ENCODE data around the gene CDK5RAP3. TPM values are rescaled to one million over a fixed set of nuclear protein-coding genes. Genes with fewer than 3 reads are reported as not detected.

CDK5RAP3 gene
- polyA plus RNA-seq, 2 of the 4 experiments (the other 2 are of a cell fraction), result 124 to 165 TPM

DNA sequence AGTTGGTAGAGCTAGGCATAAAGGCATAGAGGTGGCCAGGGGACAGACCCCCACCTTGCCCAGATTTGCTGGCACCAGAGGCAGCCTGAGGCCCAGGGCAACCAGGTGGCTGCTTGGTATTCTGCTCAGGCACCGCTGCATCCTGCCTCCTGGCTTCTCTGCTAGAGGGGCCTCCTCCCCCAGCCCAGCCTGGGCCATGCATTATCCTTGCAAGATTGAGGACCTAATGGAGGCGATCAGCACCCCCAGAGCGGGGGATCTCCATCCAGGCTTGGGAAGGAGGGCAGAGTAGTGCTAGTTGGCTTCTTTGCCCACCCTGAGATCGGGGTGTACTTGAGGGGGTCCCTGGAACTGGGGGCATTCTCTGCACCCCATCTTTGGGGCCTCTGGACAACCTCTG lies 23.8 kb downstream of the CDK5RAP3 start:
- TF ChIP-seq HOXB13 (CRISPR knock-in tag; IDR thresholded peaks at IDR 0.05; ENCODE audit: low read depth) (no peak), SREBF2 (IDR thresholded peaks at IDR 0.05) (no peak), MAFK (IDR thresholded peaks at IDR 0.05; ENCODE audit: partially characterized antibody) (no peak), FOSB (CRISPR knock-in tag; IDR thresholded peaks at IDR 0.05) (no peak), NFE2L2 (conservative IDR thresholded peaks at IDR 0.05; ENCODE audit: low read length) (no peak), SMC3 (IDR thresholded peaks at IDR 0.05) (no peak), ZNF302 (CRISPR knock-in tag; IDR thresholded peaks at IDR 0.05) (no peak), HOXB5 (CRISPR knock-in tag; IDR thresholded peaks at IDR 0.05) (no peak), JUN (IDR thresholded peaks at IDR 0.05) (no peak), TFCP2L1 (CRISPR knock-in tag; IDR thresholded peaks at IDR 0.05) (no peak), ZC3H11A (IDR thresholded peaks at IDR 0.05) (no peak), FOXS1 (CRISPR knock-in tag; IDR thresholded peaks at IDR 0.05) (no peak)
- TF ChIP-seq, protein P1, sequence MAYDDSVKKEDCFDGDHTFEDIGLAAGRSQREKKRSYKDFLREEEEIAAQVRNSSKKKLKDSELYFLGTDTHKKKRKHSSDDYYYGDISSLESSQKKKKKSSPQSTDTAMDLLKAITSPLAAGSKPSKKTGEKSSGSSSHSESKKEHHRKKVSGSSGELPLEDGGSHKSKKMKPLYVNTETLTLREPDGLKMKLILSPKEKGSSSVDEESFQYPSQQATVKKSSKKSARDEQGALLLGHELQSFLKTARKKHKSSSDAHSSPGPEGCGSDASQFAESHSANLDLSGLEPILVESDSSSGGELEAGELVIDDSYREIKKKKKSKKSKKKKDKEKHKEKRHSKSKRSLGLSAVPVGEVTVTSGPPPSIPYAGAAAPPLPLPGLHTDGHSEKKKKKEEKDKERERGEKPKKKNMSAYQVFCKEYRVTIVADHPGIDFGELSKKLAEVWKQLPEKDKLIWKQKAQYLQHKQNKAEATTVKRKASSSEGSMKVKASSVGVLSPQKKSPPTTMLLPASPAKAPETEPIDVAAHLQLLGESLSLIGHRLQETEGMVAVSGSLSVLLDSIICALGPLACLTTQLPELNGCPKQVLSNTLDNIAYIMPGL (CRISPR knock-in tag; IDR thresholded peaks at IDR 0.05; ENCODE audit: borderline replicate concordance), result no peak
- TF ChIP-seq, protein P2, sequence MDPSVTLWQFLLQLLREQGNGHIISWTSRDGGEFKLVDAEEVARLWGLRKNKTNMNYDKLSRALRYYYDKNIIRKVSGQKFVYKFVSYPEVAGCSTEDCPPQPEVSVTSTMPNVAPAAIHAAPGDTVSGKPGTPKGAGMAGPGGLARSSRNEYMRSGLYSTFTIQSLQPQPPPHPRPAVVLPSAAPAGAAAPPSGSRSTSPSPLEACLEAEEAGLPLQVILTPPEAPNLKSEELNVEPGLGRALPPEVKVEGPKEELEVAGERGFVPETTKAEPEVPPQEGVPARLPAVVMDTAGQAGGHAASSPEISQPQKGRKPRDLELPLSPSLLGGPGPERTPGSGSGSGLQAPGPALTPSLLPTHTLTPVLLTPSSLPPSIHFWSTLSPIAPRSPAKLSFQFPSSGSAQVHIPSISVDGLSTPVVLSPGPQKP (IDR thresholded peaks at IDR 0.05; ENCODE audit: low read depth, low read length), result no peak
- TF ChIP-seq, protein P3, sequence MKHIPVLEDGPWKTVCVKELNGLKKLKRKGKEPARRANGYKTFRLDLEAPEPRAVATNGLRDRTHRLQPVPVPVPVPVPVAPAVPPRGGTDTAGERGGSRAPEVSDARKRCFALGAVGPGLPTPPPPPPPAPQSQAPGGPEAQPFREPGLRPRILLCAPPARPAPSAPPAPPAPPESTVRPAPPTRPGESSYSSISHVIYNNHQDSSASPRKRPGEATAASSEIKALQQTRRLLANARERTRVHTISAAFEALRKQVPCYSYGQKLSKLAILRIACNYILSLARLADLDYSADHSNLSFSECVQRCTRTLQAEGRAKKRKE (CRISPR knock-in tag; IDR thresholded peaks at IDR 0.05; ENCODE audit: low read depth), result no peak
- no peak for FAIRE-seq
- DNase-seq (ENCODE audit: low read depth in 1 of 2, low spot score in 1 of 2), result no peak
- H3K9me3 ChIP-seq, result no peaks in the 10 kb centered on the region
- POLR2A ChIA-PET, result no interaction called here
- H3K4me3 ChIP-seq, result no peak overlapping the region
- 58% methylated on average over 4 of the region's 4 CpGs for WGBS (ENCODE audit: missing lambda C conversion rate)
- CTCF ChIA-PET, result interaction anchor here (0.6 to 15.9 kb wide), 13 partner anchors 9 to 103 kb away, joined by 3 to 174 read pairs (median 6); partner anchors contain the start of gene CDK5RAP3
- peak in 1 of 2 experiments; percentile 16; a peak in 3 of 6 replicates for ATAC-seq
- no peak overlapping the region for H3K4me2 ChIP-seq
- no peaks in the 10 kb centered on the region for H3K4me1 ChIP-seq
- H3K27ac ChIP-seq, result no peak overlapping the region

DNA sequence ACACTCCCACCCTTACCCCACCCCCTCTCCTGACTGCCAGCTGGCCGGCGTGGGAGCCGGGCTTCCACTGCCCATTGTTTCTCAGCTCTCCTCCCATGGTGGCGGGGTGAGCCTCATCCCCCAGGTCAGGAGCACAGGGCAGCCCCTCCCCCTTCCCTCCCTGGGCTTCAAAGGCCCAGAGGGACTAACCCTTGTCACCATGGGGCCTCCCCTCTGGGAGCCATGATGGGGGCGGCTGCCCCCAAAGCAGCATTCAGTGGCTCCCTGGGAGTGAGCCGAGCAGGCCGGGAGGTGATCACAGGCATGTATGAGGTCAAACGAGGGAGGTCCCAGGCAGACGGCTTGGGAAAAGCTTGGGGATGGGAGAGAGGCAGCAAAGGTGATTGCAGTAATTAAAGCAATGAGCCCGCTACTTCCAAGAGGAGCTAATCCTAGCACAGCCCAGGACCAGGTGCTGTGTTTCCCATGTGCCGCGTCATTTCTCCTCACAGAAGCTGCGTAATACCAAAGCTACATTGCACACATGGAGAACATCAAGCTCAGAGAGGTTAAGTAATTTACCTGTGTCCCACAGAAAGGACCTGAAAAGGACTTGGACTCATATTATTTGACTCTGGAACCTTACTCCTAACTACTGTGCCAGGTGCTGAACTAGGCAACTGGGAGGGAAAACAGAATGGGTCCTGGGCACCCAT lies 24.5 kb downstream of the CDK5RAP3 start:
- POLR2A ChIA-PET, result interaction anchor here (0.6 kb wide), 1 partner anchor 25 kb away, joined by 3 read pairs; no protein-coding TSS in a partner anchor
- CTCF ChIA-PET, result interaction anchor here (0.6 to 15.9 kb wide), 12 partner anchors 8 to 266 kb away, joined by 3 to 174 read pairs (median 5); partner anchors contain the start of gene CDK5RAP3
- Histone ChIP-seq H3K4me1 (no peaks in the 10 kb centered on the region), H3K4me3 (no peak overlapping the region), H3K9me3 (no peaks in the 10 kb centered on the region), H3K27ac (no peak overlapping the region), H3K4me2 (no peak overlapping the region)
- FAIRE-seq, result no peak
- no peak for TF ChIP-seq KDM5A (IDR thresholded peaks at IDR 0.05)
- no peak for TF ChIP-seq FOSL2 (IDR thresholded peaks at IDR 0.05)
- no peak for TF ChIP-seq FOSL2 (CRISPR knock-in tag; IDR thresholded peaks at IDR 0.05)
- no peak for TF ChIP-seq CBX2 (IDR thresholded peaks at IDR 0.05; ENCODE audit: borderline replicate concordance, low read depth)
- TF ChIP-seq, protein P1 (CRISPR knock-in tag; IDR thresholded peaks at IDR 0.05; ENCODE audit: borderline replicate concordance), result no peak
- TF ChIP-seq CBX8 (IDR thresholded peaks at IDR 0.05), result no peak
- TF ChIP-seq POLR2AphosphoS2 (conservative IDR thresholded peaks at IDR 0.05; ENCODE audit: low read length), result no peak
- TF ChIP-seq ZSCAN20 (CRISPR knock-in tag; IDR thresholded peaks at IDR 0.05), result no peak
- no peak for TF ChIP-seq ZNF302 (CRISPR knock-in tag; IDR thresholded peaks at IDR 0.05)
- TF ChIP-seq, protein P4, sequence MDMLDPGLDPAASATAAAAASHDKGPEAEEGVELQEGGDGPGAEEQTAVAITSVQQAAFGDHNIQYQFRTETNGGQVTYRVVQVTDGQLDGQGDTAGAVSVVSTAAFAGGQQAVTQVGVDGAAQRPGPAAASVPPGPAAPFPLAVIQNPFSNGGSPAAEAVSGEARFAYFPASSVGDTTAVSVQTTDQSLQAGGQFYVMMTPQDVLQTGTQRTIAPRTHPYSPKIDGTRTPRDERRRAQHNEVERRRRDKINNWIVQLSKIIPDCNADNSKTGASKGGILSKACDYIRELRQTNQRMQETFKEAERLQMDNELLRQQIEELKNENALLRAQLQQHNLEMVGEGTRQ (IDR thresholded peaks at IDR 0.05), result no peak
- no peak for TF ChIP-seq PHF8 (IDR thresholded peaks at IDR 0.05; ENCODE audit: borderline replicate concordance, low read depth)
- TF ChIP-seq, protein P2 (IDR thresholded peaks at IDR 0.05; ENCODE audit: low read depth, low read length), result no peak
- no peak for TF ChIP-seq KDM1A (IDR thresholded peaks at IDR 0.05; ENCODE audit: low read depth)
- no peak for TF ChIP-seq EHF (CRISPR knock-in tag; IDR thresholded peaks at IDR 0.05)
- TF ChIP-seq POLR2A (IDR thresholded peaks at IDR 0.05; ENCODE audit: low read length), result no peak
- WGBS (ENCODE audit: missing lambda C conversion rate), result 82% methylated on average over 9 of the region's 13 CpGs
- DNase-seq (ENCODE audit: low read depth in 1 of 2, low spot score in 1 of 2), result no peak
- ATAC-seq, result no peak
